PFSK-1 (cell line): ENCODE results near the gene DPH6.

ENCODE experiments used
- FOXP2 ChIP-seq: optimal IDR thresholded peaks from 2 replicates; pipeline ENCODE3; 2011; ENCODE audit warnings: borderline replicate concordance, control low read depth, inconsistent platforms; ENCODE audit not compliant: insufficient read depth; ENCODE audit errors: extremely low read length, extremely low read depth
- POLR2AphosphoS5 ChIP-seq: IDR thresholded peaks from 2 replicates; pipeline ENCODE4 v1.6.1; 2012; ENCODE audit warnings: low read depth, mild to moderate bottlenecking, control low read depth, low read length, moderate library complexity
- REST ChIP-seq, 2 experiments: IDR thresholded peaks; 2 replicates each; pipeline versions ENCODE4 v1.6.1 to v1.8.0; 2011 to 2012; ENCODE audit warnings: low read depth in 2 of 2, low read length in 2 of 2, control low read depth in 1 of 2, inconsistent platforms in 1 of 2, mild to moderate bottlenecking in 1 of 2, moderate library complexity in 1 of 2; ENCODE audit not compliant: insufficient read depth in 1 of 2
- SIN3A ChIP-seq: IDR thresholded peaks from 2 replicates; pipeline ENCODE4 v1.6.1; 2012; ENCODE audit warnings: mild to moderate bottlenecking, low read length, moderate library complexity, borderline replicate concordance; ENCODE audit not compliant: insufficient read depth
- TAF1 ChIP-seq: IDR thresholded peaks from 2 replicates; pipeline ENCODE4 v1.6.1; 2012; ENCODE audit warnings: low read length, control low read depth, borderline replicate concordance; ENCODE audit not compliant: insufficient read depth

Gene DPH6

GRCh38 chr15:35379972-35380371, 166.0 kb downstream of the DPH6 start:
- TF ChIP-seq TAF1 (no peak), SIN3A (no peak), FOXP2 (no peak), REST (IDR thresholded peaks at IDR 0.05; ENCODE audit: insufficient read depth in 1 of 2, low read depth in 2 of 2, low read length in 2 of 2) (no peak), POLR2AphosphoS5 (no peak)

GRCh38 chr15:35376707-35377106, 169.3 kb downstream of the DPH6 start:
- TF ChIP-seq POLR2AphosphoS5 (no peak), FOXP2 (no peak), SIN3A (no peak), TAF1 (no peak), REST (IDR thresholded peaks at IDR 0.05; ENCODE audit: insufficient read depth in 1 of 2, low read depth in 2 of 2, low read length in 2 of 2) (no peak)

- TF ChIP-seq FOXP2, result no peak
- TF ChIP-seq POLR2AphosphoS5, result no peak
- no peak for TF ChIP-seq SIN3A
- no peak for TF ChIP-seq TAF1
- no peak for TF ChIP-seq REST (IDR thresholded peaks at IDR 0.05; ENCODE audit: insufficient read depth in 1 of 2, low read depth in 2 of 2, low read length in 2 of 2)
Observed at GRCh38 chr15:35374661-35375060, 171.3 kb downstream of the DPH6 start.

- no peak for TF ChIP-seq REST (IDR thresholded peaks at IDR 0.05; ENCODE audit: insufficient read depth in 1 of 2, low read depth in 2 of 2, low read length in 2 of 2)
- TF ChIP-seq POLR2AphosphoS5, result no peak
- TF ChIP-seq FOXP2, result no peak
- TF ChIP-seq TAF1, result no peak
- no peak for TF ChIP-seq SIN3A
Observed at GRCh38 chr15:35362195-35362829, 183.7 kb downstream of the DPH6 start.
